Measurements from ENCODE around the gene GSE1.

The GSE1 gene

GRCh38 chr16:85650844-85651628, 37.9 kb downstream of the GSE1 start:
- DNase-seq = peak; percentile 43

- peak; percentile 37 for DNase-seq
Observed at GRCh38 chr16:85651629-85652430, 38.7 kb downstream of the GSE1 start.

- DNase-seq = peak; percentile 83
Observed at GRCh38 chr16:85652431-85653221, 39.5 kb downstream of the GSE1 start.

- DNase-seq = no peak
Observed at GRCh38 chr16:85653290-85653891, 40.3 kb downstream of the GSE1 start.

- DNase-seq = no peak
Observed at GRCh38 chr16:85654251-85655095, 41.4 kb downstream of the GSE1 start.

- no peak for DNase-seq
Observed at GRCh38 chr16:85655216-85656129, 42.4 kb downstream of the GSE1 start.

- no peak for DNase-seq
Observed at GRCh38 chr16:85656351-85657266, 43.5 kb downstream of the GSE1 start.

- no peak for DNase-seq
Observed at GRCh38 chr16:85657267-85657650, 44.1 kb downstream of the GSE1 start.

- no peak for DNase-seq
Observed at GRCh38 chr16:85657996-85658395, 44.9 kb downstream of the GSE1 start.

GRCh38 chr16:85658504-85659326, 45.6 kb downstream of the GSE1 start:
- no peak for DNase-seq

- no peak for DNase-seq
Observed at GRCh38 chr16:85659336-85659735, 46.2 kb downstream of the GSE1 start.

- DNase-seq = peak; percentile 38
Observed at GRCh38 chr16:85659805-85660511, 46.8 kb downstream of the GSE1 start.

- no peak for DNase-seq
Observed at GRCh38 chr16:85660843-85661739, 48.0 kb downstream of the GSE1 start.

- no peak for DNase-seq
Observed at GRCh38 chr16:85661740-85662481, 48.8 kb downstream of the GSE1 start.

GRCh38 chr16:85662482-85662812, 49.3 kb downstream of the GSE1 start:
- no peak for DNase-seq
